ENCODE data around the gene TECTB. TPM values are rescaled to one million over a fixed set of nuclear protein-coding genes. Genes with fewer than 3 reads are reported as not detected.

Gene TECTB
- total RNA-seq, 3 donors from 2014 or later: not detected

DNA sequence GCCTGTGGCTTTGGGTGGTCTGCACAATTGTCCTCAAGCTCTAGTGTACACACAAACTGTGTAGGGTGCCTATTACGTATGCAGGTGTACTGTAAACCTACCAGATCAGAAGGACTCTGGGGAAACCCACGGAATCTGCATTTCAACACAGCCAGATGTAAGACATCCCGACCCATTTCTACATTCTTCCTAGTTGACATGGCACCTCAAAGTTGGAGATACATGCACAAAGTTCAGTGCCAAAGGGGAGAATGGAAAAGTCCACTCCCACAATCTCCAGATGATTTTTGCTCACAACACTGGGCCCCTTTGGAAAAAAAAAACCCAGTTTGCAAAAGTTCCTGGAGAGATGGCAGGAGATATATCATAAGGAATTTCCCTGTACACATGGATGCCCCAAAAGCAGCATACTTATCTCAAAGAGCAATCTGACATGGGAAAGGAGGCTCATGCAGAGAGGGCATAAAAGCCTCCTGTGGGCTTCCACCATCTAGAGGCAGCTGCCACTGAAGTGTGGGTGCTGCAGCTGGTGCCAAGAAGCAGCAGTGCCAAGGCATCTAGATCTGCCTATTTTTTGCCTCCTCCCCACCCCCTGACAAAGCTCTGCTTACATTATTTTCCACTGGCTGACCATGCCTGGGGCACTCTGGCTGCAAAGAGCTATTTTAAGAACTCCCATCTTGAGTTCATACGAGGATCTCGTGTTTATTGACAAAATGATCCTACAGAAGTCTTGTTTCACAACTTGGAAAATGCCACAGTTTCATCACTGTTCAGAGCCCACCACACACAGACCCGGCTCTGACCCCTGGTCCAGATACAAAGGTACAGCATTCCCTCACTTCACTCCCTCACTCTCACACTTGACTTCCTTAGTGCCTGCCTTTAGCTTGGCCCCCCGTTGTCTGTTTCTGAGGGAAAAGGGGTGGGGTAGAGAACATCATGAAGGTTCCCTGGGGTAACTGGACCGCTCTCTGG lies 12.9 kb downstream of the TECTB start:
- DNase-seq (ENCODE audit: low spot score in 2 of 2): no peak
- no peak overlapping the region for H3K27ac ChIP-seq
- no peaks in the 10 kb centered on the region for H3K4me1 ChIP-seq
- no peaks in the 10 kb centered on the region for H3K36me3 ChIP-seq
- H3K4me3 ChIP-seq: no peak overlapping the region
- intact Hi-C loops (cut with DNase I; ENCODE audit: low total_unique reads): no loop called here
- no peaks in the 10 kb centered on the region for H3K27me3 ChIP-seq
- TF ChIP-seq CTCF (IDR thresholded peaks at IDR 0.05) (no peak), POLR2AphosphoS5 (IDR thresholded peaks at IDR 0.05) (no peak), POLR2A (IDR thresholded peaks at IDR 0.05) (no peak)
- H3K9me3 ChIP-seq: no peaks in the 10 kb centered on the region

- no peak for DNase-seq (ENCODE audit: low spot score in 2 of 2)
- Histone ChIP-seq H3K27ac (no peak overlapping the region), H3K36me3 (no peaks in the 10 kb centered on the region), H3K9me3 (no peaks in the 10 kb centered on the region), H3K4me3 (no peak overlapping the region), H3K4me1 (no peaks in the 10 kb centered on the region), H3K27me3 (no peaks in the 10 kb centered on the region)
- no peak for TF ChIP-seq POLR2AphosphoS5 (IDR thresholded peaks at IDR 0.05)
- no peak for TF ChIP-seq POLR2A (IDR thresholded peaks at IDR 0.05)
- no peak for TF ChIP-seq CTCF (IDR thresholded peaks at IDR 0.05)
- intact Hi-C loops (cut with DNase I; ENCODE audit: low total_unique reads): no loop called here
These were observed 13.7 kb downstream of the TECTB start for GRCh38 chr10:112296908-112297331.

- H3K27ac ChIP-seq: no peak overlapping the region
- no peaks in the 10 kb centered on the region for H3K36me3 ChIP-seq
- TF ChIP-seq CTCF (IDR thresholded peaks at IDR 0.05): no peak
- TF ChIP-seq POLR2AphosphoS5 (IDR thresholded peaks at IDR 0.05): no peak
- no peak for TF ChIP-seq POLR2A (IDR thresholded peaks at IDR 0.05)
- no peaks in the 10 kb centered on the region for H3K4me1 ChIP-seq
- no peak for DNase-seq (ENCODE audit: low spot score in 2 of 2)
- intact Hi-C loops (cut with DNase I; ENCODE audit: low total_unique reads): no loop called here
- H3K27me3 ChIP-seq: no peaks in the 10 kb centered on the region
- H3K4me3 ChIP-seq: no peak overlapping the region
- no peaks in the 10 kb centered on the region for H3K9me3 ChIP-seq
These were observed 15.4 kb downstream of the TECTB start for GRCh38 chr10:112298581-112298980.

- intact Hi-C loops (cut with DNase I; ENCODE audit: low total_unique reads): no loop called here
- no peaks in the 10 kb centered on the region for H3K9me3 ChIP-seq
- H3K4me1 ChIP-seq: no peaks in the 10 kb centered on the region
- TF ChIP-seq POLR2AphosphoS5 (IDR thresholded peaks at IDR 0.05): no peak
- no peak for TF ChIP-seq POLR2A (IDR thresholded peaks at IDR 0.05)
- no peak for TF ChIP-seq CTCF (IDR thresholded peaks at IDR 0.05)
- H3K27me3 ChIP-seq: no peaks in the 10 kb centered on the region
- H3K27ac ChIP-seq: no peak overlapping the region
- no peak for DNase-seq (ENCODE audit: low spot score in 2 of 2)
- H3K4me3 ChIP-seq: no peak overlapping the region
- H3K36me3 ChIP-seq: no peaks in the 10 kb centered on the region
These were observed 16.3 kb downstream of the TECTB start for GRCh38 chr10:112299456-112299855.

DNA sequence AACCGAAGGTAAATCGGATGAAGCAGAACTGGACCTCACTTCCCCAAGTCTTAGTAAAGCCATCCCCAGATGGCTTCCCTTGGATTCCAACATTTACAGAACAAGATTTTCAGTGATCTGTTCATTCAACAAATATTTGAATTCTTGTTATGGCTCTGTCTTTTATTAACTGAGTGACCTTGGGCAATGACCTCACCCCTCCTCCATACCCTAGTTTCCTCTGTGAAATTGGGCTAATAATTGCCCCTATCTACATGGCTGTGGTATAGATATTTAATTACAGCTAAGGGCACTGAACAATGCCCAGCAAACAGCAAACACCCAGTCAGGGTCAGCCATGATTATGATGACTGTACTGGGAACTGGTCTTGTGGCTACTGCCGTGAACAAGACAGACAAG lies 19.1 kb downstream of the TECTB start:
- TF ChIP-seq POLR2A (IDR thresholded peaks at IDR 0.05): no peak
- no peak for TF ChIP-seq CTCF (IDR thresholded peaks at IDR 0.05)
- TF ChIP-seq POLR2AphosphoS5 (IDR thresholded peaks at IDR 0.05): no peak

More for the DNA sequence above, 19.1 kb downstream of the TECTB start:
- no peaks in the 10 kb centered on the region for H3K27me3 ChIP-seq
- H3K4me3 ChIP-seq: no peak overlapping the region
- no peak for DNase-seq (ENCODE audit: low spot score in 2 of 2)
- intact Hi-C loops (cut with DNase I; ENCODE audit: low total_unique reads): no loop called here
- H3K4me1 ChIP-seq: no peaks in the 10 kb centered on the region
- H3K9me3 ChIP-seq: no peaks in the 10 kb centered on the region
- H3K27ac ChIP-seq: no peak overlapping the region
- H3K36me3 ChIP-seq: no peaks in the 10 kb centered on the region
